KOPT-K1 (cell line): ENCODE results near the gene XG.

Experiments used
- H3K27ac ChIP-seq: fragments of 200-600 bp; sonication (generic); 2 replicates; pipeline ENCODE4 v1.5.1; 2016; ENCODE audit warnings: antibody characterized with exemption, mild to moderate bottlenecking, low read depth, low read length; ENCODE audit not compliant: poor library complexity, severe bottlenecking
- H3K36me3 ChIP-seq: fragments of 200-600 bp; sonication (generic); 2 replicates; pipeline ENCODE4 v1.5.1; 2017; ENCODE audit warnings: antibody characterized with exemption, mild to moderate bottlenecking, low read length, moderate library complexity; ENCODE audit not compliant: insufficient read depth
- H3K9me3 ChIP-seq: fragments of 200-600 bp; sonication (generic); 2 replicates; pipeline ENCODE4 v1.5.1; 2017; ENCODE audit warnings: antibody characterized with exemption, low read length, mild to moderate bottlenecking; ENCODE audit not compliant: insufficient read depth, poor library complexity, severe bottlenecking

XG gene

GRCh38 chrX:2840961-2841360 lies 89.1 kb downstream of the XG start:
- H3K36me3 ChIP-seq, result no peaks in the 10 kb centered on the region
- H3K27ac ChIP-seq, result no peak overlapping the region
- H3K9me3 ChIP-seq, result peaks cover 24% of the 10 kb centered on the region

DNA sequence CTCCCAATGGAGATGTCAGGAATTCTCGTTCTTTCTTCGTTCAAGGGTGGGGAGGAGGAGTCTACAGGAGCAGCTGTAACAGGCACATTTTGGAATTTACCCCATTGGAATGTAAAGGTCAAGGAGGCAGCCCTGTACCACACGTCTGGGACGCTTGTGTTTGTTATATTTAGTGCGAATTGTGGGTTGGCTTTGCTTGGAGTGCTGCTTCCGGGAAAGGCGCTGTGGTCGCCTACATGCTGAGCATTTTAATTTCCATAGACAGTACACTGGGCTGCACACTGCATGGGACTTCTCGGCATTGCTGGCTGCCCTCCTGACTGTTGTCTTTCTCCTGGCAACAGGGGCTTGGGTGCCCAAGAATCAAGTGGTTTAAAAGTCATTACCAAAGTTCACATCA lies 89.7 kb downstream of the XG start:
- Histone ChIP-seq H3K27ac (no peak overlapping the region), H3K9me3 (peaks cover 24% of the 10 kb centered on the region), H3K36me3 (no peaks in the 10 kb centered on the region)

GRCh38 chrX:2846992-2847391 lies 95.2 kb downstream of the XG start:
- no peak overlapping the region for H3K27ac ChIP-seq
- H3K36me3 ChIP-seq, result no peaks in the 10 kb centered on the region
- H3K9me3 ChIP-seq, result no peaks in the 10 kb centered on the region

DNA sequence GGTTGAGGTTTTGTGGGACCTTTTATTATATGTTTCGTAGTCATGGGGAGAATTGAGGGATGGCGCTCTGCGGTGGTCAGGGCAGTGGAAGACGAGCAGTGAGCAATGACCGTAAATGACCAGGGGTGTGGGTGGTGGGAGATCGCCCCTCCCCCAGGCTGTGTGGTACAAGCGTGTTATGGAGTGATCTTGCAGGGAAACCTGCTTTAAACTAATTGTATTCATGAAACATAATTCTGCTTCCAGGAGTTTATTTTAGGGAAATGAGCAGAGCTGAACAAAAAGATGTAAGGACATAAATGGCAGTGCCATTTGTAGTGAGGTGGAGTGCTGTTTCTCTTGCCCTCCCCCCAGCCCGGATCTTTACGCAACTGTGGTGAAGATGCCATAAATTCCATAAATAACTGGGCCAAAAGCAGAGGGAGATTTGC lies 97.0 kb downstream of the XG start:
- no peaks in the 10 kb centered on the region for H3K9me3 ChIP-seq
- H3K27ac ChIP-seq, result no peak overlapping the region
- no peaks in the 10 kb centered on the region for H3K36me3 ChIP-seq

- Histone ChIP-seq H3K27ac (no peak overlapping the region), H3K9me3 (no peaks in the 10 kb centered on the region), H3K36me3 (no peaks in the 10 kb centered on the region; the same call in 1 of the 2 replicates)
Measured at GRCh38 chrX:2854918-2855317, 103.1 kb downstream of the XG start.

DNA sequence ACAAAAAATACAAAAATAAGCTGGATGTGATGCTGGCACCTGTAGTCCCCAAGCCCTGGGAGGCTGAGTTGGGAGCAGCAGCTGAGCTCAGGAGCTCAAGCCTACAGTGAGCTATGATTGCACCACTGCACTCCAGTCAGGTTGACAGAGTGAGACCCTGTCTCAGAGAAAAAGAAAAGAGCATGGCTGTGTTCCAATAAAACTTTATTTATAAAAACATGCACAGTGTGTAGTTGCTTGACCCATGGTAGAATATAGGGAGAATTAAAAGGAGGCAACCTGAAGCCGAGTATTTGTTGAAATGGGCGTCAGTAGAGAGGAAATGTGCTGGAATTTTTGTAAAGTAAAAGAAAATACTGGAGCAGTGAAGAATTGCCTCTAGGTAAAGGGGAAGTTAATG lies 103.9 kb downstream of the XG start:
- Histone ChIP-seq H3K27ac (no peak overlapping the region), H3K9me3 (no peaks in the 10 kb centered on the region)

DNA sequence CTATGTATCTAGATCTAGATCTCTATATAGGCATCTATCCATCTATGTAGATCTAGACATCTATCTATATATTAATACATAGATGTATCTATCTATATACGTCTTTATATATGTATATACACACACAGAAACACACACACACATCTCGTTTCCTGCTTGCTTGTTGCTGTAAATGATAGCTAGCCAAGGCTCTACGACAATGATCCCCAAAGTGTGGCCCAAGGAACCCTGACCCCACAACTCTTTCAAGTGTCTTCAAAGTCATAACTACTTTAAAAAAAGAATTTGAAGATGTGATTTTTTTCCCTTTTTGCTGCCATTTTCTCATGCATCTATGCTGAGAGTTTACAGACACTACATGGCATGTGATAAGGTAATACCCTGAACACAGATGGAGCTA lies 105.7 kb downstream of the XG start:
- H3K27ac ChIP-seq, result no peak overlapping the region
- H3K36me3 ChIP-seq, result no peaks in the 10 kb centered on the region; the same call in 1 of the 2 replicates
- H3K9me3 ChIP-seq, result no peaks in the 10 kb centered on the region

More for the DNA sequence above, 103.9 kb downstream of the XG start:
- no peaks in the 10 kb centered on the region; the same call in 1 of the 2 replicates for H3K36me3 ChIP-seq

- H3K36me3 ChIP-seq, result no peaks in the 10 kb centered on the region; the same call in 1 of the 2 replicates
- H3K27ac ChIP-seq, result no peak overlapping the region
- H3K9me3 ChIP-seq, result no peaks in the 10 kb centered on the region
Measured at GRCh38 chrX:2859197-2859797, 107.5 kb downstream of the XG start.

DNA sequence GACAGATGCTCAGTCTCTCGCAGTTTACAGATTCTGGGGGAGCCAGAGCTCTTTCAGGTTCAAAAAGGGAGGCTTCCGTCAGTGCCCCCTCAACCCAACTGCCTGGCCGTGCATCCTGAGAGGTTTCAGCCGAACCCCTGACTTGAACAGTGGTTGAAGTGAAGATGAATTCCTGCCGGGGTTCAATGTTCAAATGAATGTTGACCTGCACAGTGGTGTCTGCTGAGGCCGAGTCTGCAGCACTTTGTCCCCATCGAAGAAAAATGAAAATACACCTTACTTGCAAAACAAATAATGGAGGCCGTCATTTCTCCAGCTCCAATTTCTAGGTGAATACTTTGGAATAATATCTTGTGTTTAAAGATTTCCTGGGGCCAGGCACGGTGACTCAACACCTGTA lies 110.6 kb downstream of the XG start:
- Histone ChIP-seq H3K9me3 (no peaks in the 10 kb centered on the region), H3K27ac (no peak overlapping the region), H3K36me3 (no peaks in the 10 kb centered on the region)

DNA sequence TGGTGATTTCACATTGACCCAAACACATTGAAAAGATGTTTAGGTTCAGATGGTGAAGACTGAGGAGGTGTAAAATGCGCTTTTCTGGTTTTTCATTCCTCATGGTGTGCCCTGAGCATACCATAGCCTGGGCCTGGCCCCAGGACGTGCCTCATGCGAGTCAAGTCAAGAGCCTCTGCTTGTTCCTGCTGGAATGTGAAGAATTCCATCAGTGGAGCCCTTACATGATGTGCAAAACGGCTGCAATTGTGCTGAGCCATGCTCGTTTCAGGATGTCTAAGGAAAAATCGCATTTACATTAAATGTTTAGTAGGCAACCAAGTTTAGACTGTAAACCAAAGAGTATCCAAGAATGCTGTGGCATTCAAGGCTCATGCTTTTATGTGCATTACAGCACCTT lies 111.8 kb downstream of the XG start:
- no peaks in the 10 kb centered on the region for H3K9me3 ChIP-seq
- H3K27ac ChIP-seq, result no peak overlapping the region
- H3K36me3 ChIP-seq, result no peaks in the 10 kb centered on the region
